ENCODE data around the gene LFNG. TPM values are rescaled to one million over a fixed set of nuclear protein-coding genes. Genes with fewer than 3 reads are reported as not detected.
A peak's percentile ranks its signal among the peaks of the same experiment; 100 is the strongest.

The LFNG gene
- total and polyA plus RNA-seq, 2 of the 13 experiments (the other 11 are each of a cell fraction or from before 2014, with no cell fraction given): 0.44 to 1.5 TPM

- Histone ChIP-seq H3K4me2 (ENCODE audit: low read depth, low read length) (no peak overlapping the region), H4K20me1 (ENCODE audit: insufficient read depth, low read length) (no peaks in the 10 kb centered on the region), H3K36me3 (replicated peaks in 1 of 2; ENCODE audit: control insufficient read depth in 1 of 2, insufficient read depth in 2 of 2, low read length in 2 of 2) (no peaks in the 10 kb centered on the region), H3K9me3 (ENCODE audit: low read length) (no peaks in the 10 kb centered on the region), H3K4me1 (ENCODE audit: insufficient read depth, low read length) (peaks cover 22% of the 10 kb centered on the region), H3K27ac (ENCODE audit: extremely low read length, insufficient read depth, low read length) (no peak overlapping the region), H3K9ac (ENCODE audit: insufficient read depth, low read depth, low read length) (no peak overlapping the region), H3K27me3 (ENCODE audit: control insufficient read depth in 1 of 2, insufficient read depth in 2 of 2, low read length in 2 of 2) (no peaks in the 10 kb centered on the region), H2AFZ (ENCODE audit: low read length) (no peak overlapping the region), H3K79me2 (ENCODE audit: insufficient read depth, low read length) (no peaks in the 10 kb centered on the region), H3K4me3 (replicated peaks in 1 of 3; ENCODE audit: insufficient read depth in 1 of 3, low read depth in 2 of 3, low read length in 3 of 3) (no peak overlapping the region)
- 83% methylated on average over 12 of the region's 12 CpGs for WGBS (ENCODE audit: low lambda C conversion rate)
- intact Hi-C loops (cut with micrococcal nuclease; ENCODE audit: unreplicated experiment) (loop anchor here (5.0 to 10.0 kb wide), 2 partner anchors 90 to 102 kb away; partner anchors contain the start of gene GRIFIN), in situ Hi-C loops (cut with HindIII; ENCODE audit: extremely low pct_ligation_motif_present, low pct_unique_long_range_greater_than_20kb) (loop anchor here (5.0 to 10.0 kb wide), 2 partner anchors 80 to 102 kb away; no protein-coding TSS in a partner anchor)
- no peak for TF ChIP-seq MXI1 (IDR thresholded peaks at IDR 0.05; ENCODE audit: borderline replicate concordance, low read depth, low read length)
- TF ChIP-seq ZNF646 (CRISPR knock-in tag; IDR thresholded peaks at IDR 0.05): peak; percentile 51; the same call in 1 of the 2 replicates
- TF ChIP-seq, protein P1, sequence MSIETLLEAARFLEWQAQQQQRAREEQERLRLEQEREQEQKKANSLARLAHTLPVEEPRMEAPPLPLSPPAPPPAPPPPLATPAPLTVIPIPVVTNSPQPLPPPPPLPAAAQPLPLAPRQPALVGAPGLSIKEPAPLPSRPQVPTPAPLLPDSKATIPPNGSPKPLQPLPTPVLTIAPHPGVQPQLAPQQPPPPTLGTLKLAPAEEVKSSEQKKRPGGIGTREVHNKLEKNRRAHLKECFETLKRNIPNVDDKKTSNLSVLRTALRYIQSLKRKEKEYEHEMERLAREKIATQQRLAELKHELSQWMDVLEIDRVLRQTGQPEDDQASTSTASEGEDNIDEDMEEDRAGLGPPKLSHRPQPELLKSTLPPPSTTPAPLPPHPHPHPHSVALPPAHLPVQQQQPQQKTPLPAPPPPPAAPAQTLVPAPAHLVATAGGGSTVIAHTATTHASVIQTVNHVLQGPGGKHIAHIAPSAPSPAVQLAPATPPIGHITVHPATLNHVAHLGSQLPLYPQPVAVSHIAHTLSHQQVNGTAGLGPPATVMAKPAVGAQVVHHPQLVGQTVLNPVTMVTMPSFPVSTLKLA (IDR thresholded peaks at IDR 0.05): 0 out of 2 replicates have a peak, but pooled peaks have one; percentile 15
- no peak for TF ChIP-seq HNF4A (CRISPR knock-in tag; IDR thresholded peaks at IDR 0.05)
- TF ChIP-seq SIX1 (CRISPR knock-in tag; IDR thresholded peaks at IDR 0.05; ENCODE audit: borderline replicate concordance): no peak
- no peak for TF ChIP-seq ZNF547 (CRISPR knock-in tag; IDR thresholded peaks at IDR 0.05)
- TF ChIP-seq KAT7 (CRISPR knock-in tag; IDR thresholded peaks at IDR 0.05; ENCODE audit: borderline replicate concordance): no peak
- TF ChIP-seq ZC3H13 (CRISPR knock-in tag; IDR thresholded peaks at IDR 0.05): no peak
- ATAC-seq (no peak), DNase-seq (ENCODE audit: low spot score) (no peak), FAIRE-seq (peak; percentile 21)
- POLR2A ChIA-PET: no interaction called here
- CTCF ChIA-PET (ENCODE audit: low intra/inter-chr PET ratio, low total read pairs): no interaction called here
- no TSS peak for BruUV-seq (replicated peaks)
Measured at GRCh38 chr7:2564970-2565540, 45.5 kb downstream of the LFNG start.

Measured in HepG2 (cell line).